ENCODE results near the gene C1orf105.
"Not testable (repeated sequence)": the region's sequence is repeated elsewhere in the genome, so short reads cannot be mapped to it uniquely, and the experiment has no call there.

The C1orf105 gene

DNA sequence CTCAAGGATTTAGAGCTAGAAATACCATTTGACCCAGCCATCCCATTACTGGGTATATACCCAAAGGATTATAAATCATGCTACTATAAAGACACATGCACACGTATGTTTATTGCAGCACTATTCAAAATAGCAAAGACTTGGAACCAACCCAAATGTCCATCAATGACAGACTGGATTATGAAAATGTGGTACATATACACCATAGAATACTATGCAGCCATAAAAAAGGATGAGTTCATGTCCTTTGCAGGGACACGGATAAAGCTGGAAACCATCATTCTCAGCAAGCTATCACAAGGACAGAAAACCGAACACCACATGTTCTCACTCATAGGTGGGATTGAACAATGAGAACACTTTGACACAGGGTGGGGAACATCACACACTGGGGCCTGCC lies 16.7 kb downstream of the C1orf105 start:
- not testable (repeated sequence) for H3K36me3 ChIP-seq (ENCODE audit: control insufficient read depth in 1 of 2, insufficient read depth in 2 of 2, low read length in 2 of 2); H3K4me3 ChIP-seq (ENCODE audit: low read depth, low read length); H2AFZ ChIP-seq (ENCODE audit: insufficient read depth, low read length, poor library complexity); H3K79me1 ChIP-seq (ENCODE audit: low read length); H3K79me2 ChIP-seq (ENCODE audit: control insufficient read depth, insufficient read depth, low read length, poor library complexity); H3K23ac ChIP-seq (ENCODE audit: low read length); H4K91ac ChIP-seq (ENCODE audit: low read depth, low read length); H3K4me1 ChIP-seq (ENCODE audit: control insufficient read depth in 1 of 2, insufficient read depth in 2 of 2, low read length in 2 of 2); H3K18ac ChIP-seq (ENCODE audit: low read length); H3K27ac ChIP-seq (ENCODE audit: low read depth, low read length); H3K4me2 ChIP-seq (ENCODE audit: low read length); H3K14ac ChIP-seq (ENCODE audit: low read length); H2AK5ac ChIP-seq (ENCODE audit: low read length); H4K12ac ChIP-seq (ENCODE audit: low read depth, low read length); H3K4ac ChIP-seq (ENCODE audit: low read depth, low read length); H4K8ac ChIP-seq (ENCODE audit: low read depth, low read length); H3K9ac ChIP-seq (ENCODE audit: low read length); H3K9me3 ChIP-seq (ENCODE audit: insufficient read depth, low read depth, low read length); H2BK120ac ChIP-seq (ENCODE audit: insufficient read depth, low read length, poor library complexity); DNase-seq; H2BK5ac ChIP-seq (ENCODE audit: low read depth, low read length, poor library complexity); H2BK12ac ChIP-seq (ENCODE audit: low read length); H3K27me3 ChIP-seq (ENCODE audit: insufficient read depth, low read length)
- WGBS (ENCODE audit: extremely low coverage, insufficient coverage, insufficient read length), result no CpG with 5 or more reads among the region's 3 CpGs

DNA sequence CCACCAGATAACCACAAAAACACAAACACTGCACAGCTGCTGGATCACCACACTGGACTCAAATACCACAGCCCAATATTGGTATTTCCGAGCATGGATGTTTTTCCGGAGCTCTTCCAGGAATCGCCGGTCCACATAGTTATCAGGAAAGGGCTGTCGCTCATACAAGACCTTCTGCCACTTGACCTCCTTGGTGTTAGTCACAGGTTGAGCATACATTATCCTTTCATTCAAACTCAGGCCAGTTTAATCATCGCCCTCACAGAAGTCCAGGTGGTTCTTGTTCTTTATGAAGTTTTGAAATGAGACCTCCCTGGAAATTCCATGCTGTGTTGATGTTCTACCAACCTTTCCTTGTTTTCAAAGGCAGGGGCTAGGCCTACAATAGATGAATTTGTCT lies 21.9 kb downstream of the C1orf105 start:
- Histone ChIP-seq H3K4me3 (ENCODE audit: low read depth, low read length) (no peak overlapping the region), H3K14ac (ENCODE audit: low read length) (no peak overlapping the region), H4K91ac (ENCODE audit: low read depth, low read length) (no peak overlapping the region), H3K27me3 (ENCODE audit: insufficient read depth, low read length) (no peaks in the 10 kb centered on the region), H2AFZ (ENCODE audit: insufficient read depth, low read length, poor library complexity) (no peak overlapping the region), H3K4me1 (ENCODE audit: control insufficient read depth in 1 of 2, insufficient read depth in 2 of 2, low read length in 2 of 2) (peaks cover 0 to 17% of the 10 kb centered on the region in 2 experiments), H3K79me2 (ENCODE audit: control insufficient read depth, insufficient read depth, low read length, poor library complexity) (peaks cover 6% of the 10 kb centered on the region), H2BK12ac (ENCODE audit: low read length) (no peak overlapping the region), H2BK5ac (ENCODE audit: low read depth, low read length, poor library complexity) (no peak overlapping the region), H4K8ac (ENCODE audit: low read depth, low read length) (no peak overlapping the region), H3K27ac (ENCODE audit: low read depth, low read length) (no peak overlapping the region), H3K23ac (ENCODE audit: low read length) (no peak overlapping the region), H3K18ac (ENCODE audit: low read length) (no peak overlapping the region), H3K9me3 (ENCODE audit: insufficient read depth, low read depth, low read length) (no peaks in the 10 kb centered on the region), H2BK120ac (ENCODE audit: insufficient read depth, low read length, poor library complexity) (no peak overlapping the region), H3K36me3 (ENCODE audit: control insufficient read depth in 1 of 2, insufficient read depth in 2 of 2, low read length in 2 of 2) (peaks cover 3 to 7% of the 10 kb centered on the region in 2 experiments), H3K4ac (ENCODE audit: low read depth, low read length) (no peak overlapping the region), H3K79me1 (ENCODE audit: low read length) (peaks cover 14% of the 10 kb centered on the region), H2AK5ac (ENCODE audit: low read length) (no peak overlapping the region), H4K12ac (ENCODE audit: low read depth, low read length) (no peak overlapping the region), H3K9ac (ENCODE audit: low read length) (no peak overlapping the region), H3K4me2 (ENCODE audit: low read length) (no peak overlapping the region)
- DNase-seq, result no peak
- no CpG with 5 or more reads among the region's 6 CpGs for WGBS (ENCODE audit: extremely low coverage, insufficient coverage, insufficient read length)

DNA sequence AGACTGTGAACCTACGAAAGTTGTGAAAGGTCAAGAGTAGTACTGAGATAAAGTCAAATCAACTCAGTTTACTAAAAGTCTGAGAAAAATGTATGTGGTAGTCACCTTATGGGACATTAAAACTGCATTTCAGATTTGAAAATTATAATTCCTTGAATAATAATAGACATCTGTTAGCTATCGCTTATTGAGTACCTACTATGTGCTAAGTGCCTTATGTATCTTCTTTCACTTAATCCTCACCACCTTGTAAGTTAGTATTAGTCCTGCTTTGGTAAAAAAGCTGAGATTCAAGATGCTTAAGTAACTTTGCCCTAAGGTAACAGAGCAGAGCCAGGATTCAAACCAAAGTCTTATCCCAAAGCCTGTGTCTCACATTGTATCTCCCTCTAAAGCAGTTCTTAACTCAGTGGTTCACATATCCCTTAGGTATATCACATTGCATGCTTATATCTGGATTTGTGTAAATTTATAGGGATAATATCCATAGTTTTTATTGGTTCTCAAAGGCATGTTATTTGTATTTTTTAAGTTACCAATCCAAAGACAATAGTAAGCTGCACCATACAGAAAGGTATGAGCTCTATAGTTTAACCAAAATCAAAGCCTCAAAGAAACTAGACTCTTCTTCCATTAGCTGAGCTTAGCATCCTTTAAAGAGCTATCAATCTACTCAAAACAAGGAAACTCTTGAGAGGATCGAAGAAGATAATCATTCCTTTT lies 22.5 kb downstream of the C1orf105 start:
- H3K36me3 ChIP-seq (ENCODE audit: control insufficient read depth in 1 of 2, insufficient read depth in 2 of 2, low read length in 2 of 2), result peaks cover 3 to 7% of the 10 kb centered on the region in 2 experiments
- peak overlapping the region; percentile 88 for H3K4me2 ChIP-seq (ENCODE audit: low read length)
- no peak overlapping the region for H3K9ac ChIP-seq (ENCODE audit: low read length)
- H3K27ac ChIP-seq (ENCODE audit: low read depth, low read length), result no peak overlapping the region
- H2BK120ac ChIP-seq (ENCODE audit: insufficient read depth, low read length, poor library complexity), result no peak overlapping the region
- H3K79me2 ChIP-seq (ENCODE audit: control insufficient read depth, insufficient read depth, low read length, poor library complexity), result peaks cover 6% of the 10 kb centered on the region
- peaks cover 14% of the 10 kb centered on the region for H3K79me1 ChIP-seq (ENCODE audit: low read length)
- no peaks in the 10 kb centered on the region for H3K27me3 ChIP-seq (ENCODE audit: insufficient read depth, low read length)
- H2AK5ac ChIP-seq (ENCODE audit: low read length), result no peak overlapping the region
- WGBS (ENCODE audit: extremely low coverage, insufficient coverage, insufficient read length), result no CpG with 5 or more reads among the region's 3 CpGs
- no peak overlapping the region for H3K14ac ChIP-seq (ENCODE audit: low read length)
- H2AFZ ChIP-seq (ENCODE audit: insufficient read depth, low read length, poor library complexity), result no peak overlapping the region
- no peak overlapping the region for H3K4ac ChIP-seq (ENCODE audit: low read depth, low read length)
- H2BK5ac ChIP-seq (ENCODE audit: low read depth, low read length, poor library complexity), result no peak overlapping the region
- H2BK12ac ChIP-seq (ENCODE audit: low read length), result no peak overlapping the region
- H4K8ac ChIP-seq (ENCODE audit: low read depth, low read length), result no peak overlapping the region
- peaks cover 0 to 17% of the 10 kb centered on the region in 2 experiments for H3K4me1 ChIP-seq (ENCODE audit: control insufficient read depth in 1 of 2, insufficient read depth in 2 of 2, low read length in 2 of 2)
- H3K23ac ChIP-seq (ENCODE audit: low read length), result no peak overlapping the region
- no peaks in the 10 kb centered on the region for H3K9me3 ChIP-seq (ENCODE audit: insufficient read depth, low read depth, low read length)
- no peak overlapping the region for H3K18ac ChIP-seq (ENCODE audit: low read length)
- H4K12ac ChIP-seq (ENCODE audit: low read depth, low read length), result no peak overlapping the region
- no peak overlapping the region for H3K4me3 ChIP-seq (ENCODE audit: low read depth, low read length)
- no peak for DNase-seq
- H4K91ac ChIP-seq (ENCODE audit: low read depth, low read length), result no peak overlapping the region

DNA sequence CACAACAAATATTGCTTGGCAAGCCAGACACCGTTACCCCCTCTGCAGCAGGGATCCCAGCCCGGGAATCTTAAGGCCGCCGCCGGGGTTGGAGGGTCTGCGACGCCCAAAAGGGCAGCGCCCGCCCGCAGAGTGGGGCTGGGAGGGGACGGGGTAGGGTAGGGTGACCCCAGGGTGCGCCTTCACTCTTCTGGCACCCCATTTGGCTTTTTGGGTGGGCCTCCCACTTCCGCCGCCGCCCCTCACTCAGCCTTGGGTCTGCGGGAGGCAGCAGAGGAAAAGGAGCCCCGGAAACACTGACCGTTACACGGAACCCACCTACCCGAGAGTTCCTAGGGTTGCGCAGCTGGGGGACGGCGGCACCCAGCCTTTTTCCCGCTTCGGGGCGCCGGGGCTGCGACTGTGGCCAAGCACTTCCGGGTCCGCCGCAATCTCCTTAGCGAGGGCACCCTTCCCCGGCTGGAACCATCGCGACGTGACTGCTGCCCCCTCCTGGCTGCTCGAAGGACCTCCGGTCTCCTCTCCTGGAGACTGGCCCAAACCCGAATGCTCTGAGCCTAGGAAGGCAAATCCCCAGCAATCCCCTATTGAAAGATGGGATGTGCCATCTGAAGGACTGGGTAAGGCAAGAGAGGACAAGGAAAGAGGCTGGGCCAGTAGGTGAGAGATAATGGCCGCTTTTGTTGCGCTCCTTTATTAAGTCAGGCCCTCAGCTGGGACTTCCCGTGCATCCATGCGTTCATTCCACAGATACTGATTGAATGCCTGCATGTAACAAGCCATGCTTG lies 23.4 kb downstream of the C1orf105 start, which contains the start of gene PIGC:
TSS of gene PIGC (minus strand) at position 404 of the 788 bp plus-strand sequence. CDS start 1,447 bp downstream, outside the sequence.
- Histone ChIP-seq H3K4ac (ENCODE audit: low read depth, low read length) (peak within 1 kb of the TSS; percentile 99), H3K4me1 (ENCODE audit: control insufficient read depth in 1 of 2, insufficient read depth in 2 of 2, low read length in 2 of 2) (peaks cover 4 to 20% of the 10 kb centered on the region in 2 experiments), H3K9ac (ENCODE audit: low read length) (peak within 1 kb of the TSS; percentile 99), H4K8ac (ENCODE audit: low read depth, low read length) (peak within 1 kb of the TSS; percentile 98), H2BK12ac (ENCODE audit: low read length) (peak within 1 kb of the TSS; percentile 93), H4K12ac (ENCODE audit: low read depth, low read length) (peak within 1 kb of the TSS; percentile 87), H3K4me3 (ENCODE audit: low read depth, low read length) (peak within 1 kb of the TSS; percentile 96), H3K79me2 (ENCODE audit: control insufficient read depth, insufficient read depth, low read length, poor library complexity) (peaks cover 6% of the 10 kb centered on the region), H3K27ac (ENCODE audit: low read depth, low read length) (peak within 1 kb of the TSS; percentile 59), H3K18ac (ENCODE audit: low read length) (peak within 1 kb of the TSS; percentile 95), H3K9me3 (ENCODE audit: insufficient read depth, low read depth, low read length) (no peaks in the 10 kb centered on the region), H4K91ac (ENCODE audit: low read depth, low read length) (peak within 1 kb of the TSS; percentile 95), H3K27me3 (ENCODE audit: insufficient read depth, low read length) (no peaks in the 10 kb centered on the region), H3K79me1 (ENCODE audit: low read length) (peaks cover 18% of the 10 kb centered on the region), H3K14ac (ENCODE audit: low read length) (peak within 1 kb of the TSS; percentile 93), H2BK120ac (ENCODE audit: insufficient read depth, low read length, poor library complexity) (peak within 1 kb of the TSS; percentile 89), H2AK5ac (ENCODE audit: low read length) (peak within 1 kb of the TSS; percentile 27), H2AFZ (ENCODE audit: insufficient read depth, low read length, poor library complexity) (peak within 1 kb of the TSS; percentile 94), H3K23ac (ENCODE audit: low read length) (no peak within 1 kb of the TSS), H3K36me3 (ENCODE audit: control insufficient read depth in 1 of 2, insufficient read depth in 2 of 2, low read length in 2 of 2) (peaks cover 3 to 7% of the 10 kb centered on the region in 2 experiments), H2BK5ac (ENCODE audit: low read depth, low read length, poor library complexity) (peak within 1 kb of the TSS; percentile 85), H3K4me2 (ENCODE audit: low read length) (peak within 1 kb of the TSS; percentile 88)
- no CpG with 5 or more reads among the region's 43 CpGs for WGBS (ENCODE audit: extremely low coverage, insufficient coverage, insufficient read length)
- peak; percentile 87 to 93 for DNase-seq

All from trophoblast cell (in vitro differentiated cells and primary cell).